A673 (cell line): Measurements from ENCODE around the gene SMAD5.

ENCODE experiments used
- CTCF ChIP-seq: fragments of 300-800, 200-600 bp; sonication (generic); conservative IDR thresholded peaks from 2 replicates; pipeline ENCODE4 v1.5.1; 2017; ENCODE audit warnings: low read depth, mild to moderate bottlenecking, antibody characterized with exemption, low read length, moderate library complexity, mixed read lengths
- EZH2 ChIP-seq: fragments of 200-600 bp; sonication (generic); IDR thresholded peaks from 2 replicates; pipeline ENCODE4 v1.6.1; 2017; ENCODE audit warnings: borderline replicate concordance, low read depth, mild to moderate bottlenecking, mixed read lengths, antibody characterized with exemption, low read length; ENCODE audit not compliant: poor library complexity, severe bottlenecking

- peak; percentile 68 for TF ChIP-seq CTCF
- no peak for TF ChIP-seq EZH2
Measured at GRCh38 chr5:136174021-136174659, 41.5 kb downstream of the SMAD5 start.
